Heart left ventricle (tissue), 13 donors: Measurements from ENCODE around the gene SDHB.

ENCODE experiments used
- CTCF ChIP-seq, 12 donors: fragments of 200-600 bp; sonication (generic) in 4 of 12; IDR thresholded peaks; one replicate each; pipeline versions ENCODE4 v1.5.0 to v1.8.0; 2018 to 2022; ENCODE audit warnings: antibody characterized with exemption in 12 of 12, mild to moderate bottlenecking in 5 of 12
- POLR2A ChIP-seq, 2 donors: fragments of 450-650 bp; IDR thresholded peaks; one replicate each; pipeline ENCODE4 v1.6.1; 2017; ENCODE audit warnings: antibody characterized with exemption in 2 of 2, mild to moderate bottlenecking in 2 of 2, moderate library complexity in 2 of 2
- donor health status: ischemic (EF 13 %, LVEDD 7.1; RV severe dilation, severe dysfunction).
- donor health status: DM: no; HTN: yes; CAD: no.
- donor health status: DM: no; HTN: no; CAD: no.
- donor health status: ischemic (EF 25% LVEDD 6.9; RV normal size, moderate dysfunction).
- donor health status: ischemic (EF 25% LVEDD 5.7; RV mildly dilated, moderate dysfunction).
- donor health status: ischemic (EF 35%, LVEDD 5.7; RV mildly dilated, moderate dysfunction).
- donor health status: nonischemic (EF 11% LVEDD 7.7; RV severe dilation, severe dysfunction).
- donor health status: DM: yes; HTN: yes; CAD: no.
- donor health status: PGD.
- donor health status: ischemic (EF 29% LVEDD 5.4; RV normal size, mild dysfunction).
- donor health status: nonischemic (EF 23%, LVEDD 6.1; RV moderate dilation, normal function).

- TF ChIP-seq CTCF (IDR thresholded peaks at IDR 0.05), result no peak
- TF ChIP-seq POLR2A (IDR thresholded peaks at IDR 0.05), result no peak
Observed at GRCh38 chr1:16999863-17000262, 54.0 kb downstream of the SDHB start.
